GM12891 (cell line): Measurements from ENCODE around the gene GADD45B.
A peak's percentile ranks its signal among the peaks of the same experiment; 100 is the strongest.
"Not testable (repeated sequence)": the region's sequence is repeated elsewhere in the genome, so short reads cannot be mapped to it uniquely, and the experiment has no call there.

Source experiments
- DNase-seq: peaks from one replicate; pipeline ENCODE4 v3.0.0; 2011; ENCODE audit warnings: low spot score; ENCODE audit not compliant: insufficient read length
- FAIRE-seq: peaks from 2 replicates; lab custom pipeline; 2011; peaks lifted over from hg19 to GRCh38; lab: Jason Lieb, UNC
- PAX5 ChIP-seq: IDR thresholded peaks from 2 replicates; pipeline ENCODE4 v1.6.1; 2011; ENCODE audit warnings: low read length, moderate library complexity, mild to moderate bottlenecking; ENCODE audit not compliant: insufficient read depth, severe bottlenecking
- POLR2A ChIP-seq: IDR thresholded peaks from 2 replicates; pipeline ENCODE4 v1.6.1; 2011; ENCODE audit warnings: low read depth, low read length, control low read depth
- POLR2AphosphoS5 ChIP-seq: IDR thresholded peaks from 2 replicates; pipeline ENCODE4 v1.6.1; 2011; ENCODE audit warnings: low read depth, low read length, control low read depth
- POU2F2 ChIP-seq: IDR thresholded peaks from 2 replicates; pipeline ENCODE4 v1.6.1; 2011; ENCODE audit warnings: low read depth, mild to moderate bottlenecking, control low read depth, low read length, moderate library complexity
- SPI1 ChIP-seq: IDR thresholded peaks from 2 replicates; pipeline ENCODE4 v1.6.1; 2011; ENCODE audit warnings: low read depth, low read length, control low read depth
- TAF1 ChIP-seq: IDR thresholded peaks from 2 replicates; pipeline ENCODE4 v1.6.1; 2011; ENCODE audit warnings: low read depth, low read length, control low read depth

Gene GADD45B

GRCh38 chr19:2487090-2487489 is 11.2 kb downstream of the GADD45B start:
- no peak for TF ChIP-seq POLR2AphosphoS5
- no peak for TF ChIP-seq PAX5
- TF ChIP-seq POU2F2: no peak
- no peak for TF ChIP-seq TAF1
- TF ChIP-seq POLR2A: no peak
- TF ChIP-seq SPI1: no peak
- FAIRE-seq (no peak), DNase-seq (no peak)

- DNase-seq (no peak), FAIRE-seq (peak; percentile 5)
- TF ChIP-seq POLR2A: no peak
- no peak for TF ChIP-seq PAX5
- TF ChIP-seq SPI1: no peak
- TF ChIP-seq POU2F2: no peak
- no peak for TF ChIP-seq POLR2AphosphoS5
- TF ChIP-seq TAF1: no peak
Observed at GRCh38 chr19:2487842-2488241, 11.9 kb downstream of the GADD45B start.

DNA sequence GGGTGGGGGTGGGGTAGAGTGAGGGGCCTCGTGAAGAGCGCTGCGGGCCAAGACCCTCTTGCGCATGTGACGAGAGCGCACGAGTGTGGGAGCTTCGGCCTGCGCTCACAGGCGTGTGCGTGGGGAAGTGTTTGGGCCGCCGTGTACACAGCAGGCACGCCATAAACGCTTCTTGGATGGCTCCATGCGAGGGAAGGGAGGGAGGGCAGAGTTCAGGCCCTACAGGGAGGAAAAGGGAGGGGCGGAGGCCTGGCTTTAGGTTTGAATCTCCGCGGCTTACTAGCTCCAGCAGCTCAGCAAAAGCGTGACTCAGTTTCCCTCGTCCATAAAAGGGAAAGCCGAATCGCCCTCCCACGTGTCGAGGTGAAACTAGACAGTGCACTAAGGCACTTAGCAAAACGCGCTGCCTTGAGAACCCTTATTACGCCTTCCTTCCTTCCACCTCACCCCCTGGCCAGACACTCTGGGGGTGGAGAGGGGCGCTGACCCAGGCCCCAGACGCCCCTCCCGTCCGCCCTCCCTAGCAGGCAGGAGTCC is 12.5 kb downstream of the GADD45B start:
- no peak for TF ChIP-seq TAF1
- no peak for TF ChIP-seq POLR2AphosphoS5
- no peak for TF ChIP-seq POU2F2
- TF ChIP-seq SPI1: no peak
- TF ChIP-seq PAX5: no peak
- TF ChIP-seq POLR2A: no peak
- no peak for DNase-seq
- peak; percentile 70 for FAIRE-seq

- FAIRE-seq (peak; percentile 79), DNase-seq (no peak)
- TF ChIP-seq SPI1: no peak
- TF ChIP-seq TAF1: no peak
- no peak for TF ChIP-seq POLR2AphosphoS5
- no peak for TF ChIP-seq POLR2A
- TF ChIP-seq POU2F2: no peak
- TF ChIP-seq PAX5: no peak
Observed at GRCh38 chr19:2488942-2489731, 13.2 kb downstream of the GADD45B start.

DNA sequence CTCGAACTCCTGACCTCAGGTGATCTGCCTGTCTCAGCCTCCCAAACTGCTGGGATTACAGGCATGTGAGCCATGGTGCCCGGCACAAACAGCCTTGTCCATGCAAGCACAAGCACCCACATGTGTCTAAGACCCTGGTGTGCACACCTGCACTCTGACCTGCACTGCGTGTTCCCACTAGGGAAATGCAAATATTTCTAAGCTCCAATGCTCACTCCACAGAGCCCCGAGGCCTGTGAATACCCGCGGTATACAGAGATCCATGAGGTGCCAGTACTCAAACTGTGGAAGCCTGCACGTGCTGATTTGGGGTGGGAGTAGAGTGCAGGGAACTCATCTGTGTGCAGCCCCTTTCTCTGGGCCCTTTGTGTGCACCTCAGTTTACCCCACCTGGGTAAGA is 14.7 kb downstream of the GADD45B start:
- TF ChIP-seq PAX5 (no peak), POU2F2 (no peak), POLR2A (no peak), TAF1 (no peak), SPI1 (no peak), POLR2AphosphoS5 (no peak)
- FAIRE-seq (peak; percentile 57), DNase-seq (no peak)

DNA sequence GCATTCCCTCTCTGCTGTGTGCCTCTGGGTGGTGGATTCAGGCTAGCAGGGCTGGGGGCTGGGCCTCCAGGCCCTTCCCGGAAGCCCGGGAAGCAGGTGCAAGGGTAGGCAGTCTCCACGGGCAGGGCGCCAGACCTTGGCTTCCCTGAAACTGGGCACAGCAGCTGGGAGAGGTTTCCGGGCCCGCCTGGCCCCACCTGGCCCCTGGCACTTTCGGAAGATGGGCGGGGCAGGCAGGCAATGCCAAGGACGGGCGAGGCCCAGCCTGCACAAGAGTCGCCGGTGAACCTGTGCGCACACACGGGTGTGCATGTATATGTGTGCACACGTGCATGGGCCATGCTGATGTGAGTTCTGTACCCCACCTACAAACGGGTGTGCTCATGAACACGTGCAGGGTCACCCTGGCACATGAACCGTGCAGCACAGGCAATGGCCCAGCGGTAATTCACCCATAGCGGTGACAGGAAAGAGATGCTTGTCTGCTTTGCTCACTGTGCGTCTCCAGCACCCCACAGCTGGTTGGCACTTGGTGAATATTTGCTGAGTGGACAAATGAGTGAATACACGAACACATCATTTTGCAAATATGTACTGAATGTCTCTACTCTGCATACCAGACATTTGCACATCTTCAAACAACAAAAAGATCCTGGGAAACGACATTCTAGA is 15.3 kb downstream of the GADD45B start:
- FAIRE-seq (peak; percentile 98), DNase-seq (no peak)
- no peak for TF ChIP-seq PAX5
- TF ChIP-seq POLR2A: no peak
- no peak for TF ChIP-seq POU2F2
- no peak for TF ChIP-seq SPI1
- no peak for TF ChIP-seq POLR2AphosphoS5
- no peak for TF ChIP-seq TAF1

GRCh38 chr19:2492870-2493269 is 16.9 kb downstream of the GADD45B start:
- FAIRE-seq: no peak
- TF ChIP-seq PAX5 (no peak), TAF1 (no peak), POLR2AphosphoS5 (no peak), POLR2A (no peak), POU2F2 (no peak), SPI1 (no peak)
- DNase-seq: no peak

DNA sequence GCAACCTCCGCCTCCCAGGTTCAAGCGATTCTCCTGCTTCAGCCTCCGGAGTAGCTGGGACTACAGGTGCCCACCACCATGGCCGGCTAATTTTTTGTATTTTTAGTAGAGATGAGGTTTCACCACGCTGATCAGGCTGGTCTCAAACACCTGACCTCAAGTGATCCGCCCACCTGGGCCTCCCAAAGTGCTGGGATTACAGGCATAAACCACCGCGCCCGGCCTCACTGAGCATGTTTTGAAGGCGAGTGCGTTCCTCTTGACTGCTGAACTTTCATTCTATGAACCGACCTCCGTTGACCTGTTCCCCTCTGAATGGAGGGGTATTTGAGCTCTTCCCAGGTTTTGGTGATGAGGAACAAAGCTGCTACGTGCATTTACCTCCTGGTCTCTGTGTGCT is 17.5 kb downstream of the GADD45B start:
- peak; percentile 28 for FAIRE-seq
- not testable (repeated sequence) for DNase-seq

DNA sequence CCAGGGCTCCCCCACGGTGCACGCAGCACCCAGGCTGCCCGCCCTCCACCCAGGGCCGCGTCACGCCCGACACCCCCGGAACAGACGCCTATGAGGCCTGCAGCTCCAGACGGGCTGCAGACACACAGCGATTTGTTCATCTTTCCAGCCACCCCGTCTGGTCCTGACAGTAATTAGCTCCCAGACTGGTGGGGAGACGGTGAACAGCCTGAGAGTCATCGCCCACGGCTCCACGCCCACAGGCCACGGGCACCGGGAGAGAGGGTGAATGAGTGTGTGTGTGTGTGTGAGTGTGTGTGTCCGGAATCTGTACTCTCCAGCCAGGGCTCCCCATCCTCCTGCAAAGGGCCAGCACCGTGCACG is 18.1 kb downstream of the GADD45B start:
- no peak for TF ChIP-seq POLR2A
- TF ChIP-seq SPI1: no peak
- TF ChIP-seq POLR2AphosphoS5: no peak
- TF ChIP-seq TAF1: no peak
- no peak for TF ChIP-seq PAX5
- TF ChIP-seq POU2F2: no peak
- peak; percentile 31 for FAIRE-seq
- DNase-seq: no peak

DNA sequence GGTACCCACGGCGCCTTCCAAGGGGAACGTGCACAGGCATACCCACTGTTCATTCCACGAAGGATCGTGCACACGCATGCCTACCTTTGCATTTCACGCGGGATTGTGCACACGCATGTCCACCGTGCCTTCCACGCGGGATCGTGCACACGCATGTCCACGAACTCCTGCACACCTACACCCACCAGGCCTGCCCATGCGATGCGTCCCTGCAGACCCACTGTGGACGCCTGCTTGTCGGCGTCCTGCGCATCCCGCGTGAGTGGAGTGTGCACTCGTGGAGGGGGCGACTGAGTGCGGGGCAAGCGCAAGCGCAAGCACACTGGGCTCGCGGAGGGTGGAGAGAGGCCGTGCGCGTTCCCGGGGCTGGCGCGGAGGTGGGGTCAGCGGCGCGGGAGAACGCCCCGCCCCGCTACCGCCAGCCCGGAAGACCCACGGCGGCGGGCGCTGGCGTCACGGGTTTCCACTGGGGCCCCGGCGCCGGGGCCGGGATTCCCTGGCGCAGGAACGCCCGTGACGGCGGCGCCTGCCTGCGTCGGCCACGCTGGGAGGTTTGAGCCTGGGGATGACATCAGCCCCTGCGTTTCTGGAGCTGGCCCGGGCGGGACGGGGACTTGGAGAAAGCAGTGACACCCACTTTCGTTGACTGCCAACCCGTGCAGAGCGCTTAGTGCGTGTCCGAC is 18.7 kb downstream of the GADD45B start:
- TF ChIP-seq SPI1 (no peak), POLR2A (no peak), TAF1 (no peak), POU2F2 (0 out of 2 replicates have a peak, but pooled peaks have one; percentile 10)
- FAIRE-seq (peak; percentile 75), DNase-seq (peak; percentile 89)
